KG1 (cell line): ENCODE results near the gene SCG3.
A peak's percentile ranks its signal among the peaks of the same experiment; 100 is the strongest.

ENCODE experiments used
- DNase-seq: peaks from one replicate; lab custom pipeline; 2025; lab: John Stamatoyannopoulos, UW

Gene SCG3

GRCh38 chr15:51758645-51759044, 77.3 kb downstream of the SCG3 start:
- DNase-seq = no peak

GRCh38 chr15:51759557-51760070, 78.3 kb downstream of the SCG3 start:
- no peak for DNase-seq

- no peak for DNase-seq
These were observed 79.5 kb downstream of the SCG3 start for GRCh38 chr15:51760805-51761204.

- no peak for DNase-seq
These were observed 84.4 kb downstream of the SCG3 start for GRCh38 chr15:51765751-51766150.

GRCh38 chr15:51766341-51766740, 85.0 kb downstream of the SCG3 start:
- DNase-seq = no peak

GRCh38 chr15:51768018-51768417, 86.7 kb downstream of the SCG3 start:
- peak; percentile 26 for DNase-seq
